NCI-H128 (cell line): ENCODE data around the gene OGDH.
"Not testable (repeated sequence)": the region's sequence is repeated elsewhere in the genome, so short reads cannot be mapped to it uniquely, and the experiment has no call there.

Experiments
- DNase-seq: peaks from one replicate; lab custom pipeline; 2025; ENCODE audit not compliant: unreplicated experiment; lab: John Stamatoyannopoulos, UW

OGDH gene

GRCh38 chr7:44700322-44700721 is 93.9 kb downstream of the OGDH start:
- no peak for DNase-seq

GRCh38 chr7:44703391-44703790 is 97.0 kb downstream of the OGDH start:
- not testable (repeated sequence) for DNase-seq

- no peak for DNase-seq
These were observed 97.5 kb downstream of the OGDH start for GRCh38 chr7:44703921-44704320.

- no peak for DNase-seq
These were observed 99.0 kb downstream of the OGDH start for GRCh38 chr7:44705434-44705833.

GRCh38 chr7:44706788-44707557 is 100.5 kb downstream of the OGDH start:
- DNase-seq = no peak

GRCh38 chr7:44707558-44708230 is 101.3 kb downstream of the OGDH start:
- no peak for DNase-seq

- no peak for DNase-seq
These were observed 102.8 kb downstream of the OGDH start for GRCh38 chr7:44709011-44709915.

- no peak for DNase-seq
These were observed 103.6 kb downstream of the OGDH start for GRCh38 chr7:44709945-44710596.

- DNase-seq = no peak
These were observed 105.1 kb downstream of the OGDH start for GRCh38 chr7:44711528-44711927.

GRCh38 chr7:44712012-44712411 is 105.6 kb downstream of the OGDH start:
- no peak for DNase-seq

- no peak for DNase-seq
These were observed 106.7 kb downstream of the OGDH start for GRCh38 chr7:44713141-44713540.

- no peak for DNase-seq
These were observed 107.4 kb downstream of the OGDH start for GRCh38 chr7:44713680-44714335.

GRCh38 chr7:44716205-44716604 is 109.8 kb downstream of the OGDH start:
- DNase-seq = no peak

GRCh38 chr7:44720301-44720700 is 113.9 kb downstream of the OGDH start:
- no peak for DNase-seq

GRCh38 chr7:44724276-44724675 is 117.8 kb downstream of the OGDH start:
- DNase-seq = no peak

- not testable (repeated sequence) for DNase-seq
These were observed 119.8 kb downstream of the OGDH start for GRCh38 chr7:44726250-44726649.

- no peak for DNase-seq
These were observed 120.9 kb downstream of the OGDH start for GRCh38 chr7:44727158-44727936.

- DNase-seq = no peak
These were observed 121.5 kb downstream of the OGDH start for GRCh38 chr7:44727937-44728262.

GRCh38 chr7:44729949-44730590 is 123.6 kb downstream of the OGDH start:
- no peak for DNase-seq
